Measurements from ENCODE around the gene CD2AP. TPM values are rescaled to one million over a fixed set of nuclear protein-coding genes. Genes with fewer than 3 reads are reported as not detected.
"Not testable (repeated sequence)": the region's sequence is repeated elsewhere in the genome, so short reads cannot be mapped to it uniquely, and the experiment has no call there.

The CD2AP gene
- polyA plus RNA-seq, 1 donor = 9.2 TPM

- DNase-seq = not testable (repeated sequence)
Measured at GRCh38 chr6:47647626-47648025, 170.0 kb downstream of the CD2AP start.

- no peak for DNase-seq
Measured at GRCh38 chr6:47648031-47648430, 170.4 kb downstream of the CD2AP start.

GRCh38 chr6:47650553-47651432 is 173.2 kb downstream of the CD2AP start:
- DNase-seq = no peak

- no peak for DNase-seq
Measured at GRCh38 chr6:47651505-47651944, 173.9 kb downstream of the CD2AP start.

GRCh38 chr6:47653706-47654105 is 176.1 kb downstream of the CD2AP start:
- no peak for DNase-seq

- no peak for DNase-seq
Measured at GRCh38 chr6:47654255-47654654, 176.7 kb downstream of the CD2AP start.

- DNase-seq = no peak
Measured at GRCh38 chr6:47655719-47656595, 178.4 kb downstream of the CD2AP start.

GRCh38 chr6:47661960-47662359 is 184.4 kb downstream of the CD2AP start:
- no peak for DNase-seq

GRCh38 chr6:47663462-47664216 is 186.1 kb downstream of the CD2AP start:
- no peak for DNase-seq

- no peak for DNase-seq
Measured at GRCh38 chr6:47665112-47665511, 187.5 kb downstream of the CD2AP start.

GRCh38 chr6:47669684-47670513 is 192.3 kb downstream of the CD2AP start:
- DNase-seq = no peak

- DNase-seq = no peak
Measured at GRCh38 chr6:47670851-47671250, 193.3 kb downstream of the CD2AP start.

GRCh38 chr6:47671777-47672176 is 194.2 kb downstream of the CD2AP start:
- no peak for DNase-seq

GRCh38 chr6:47672816-47673215 is 195.2 kb downstream of the CD2AP start:
- no peak for DNase-seq

- DNase-seq = no peak
Measured at GRCh38 chr6:47674673-47675072, 197.1 kb downstream of the CD2AP start.

Other genes starting within 250 kb of the CD2AP start
- gene TNFRSF21, start 167.9 kb upstream of the CD2AP start, polyA plus RNA-seq (ENCODE audit: insufficient read length) = 22.9 TPM
- gene ADGRF4, start 220.8 kb downstream of the CD2AP start, polyA plus RNA-seq (ENCODE audit: insufficient read length) = not detected